Stimulated activated CD8-positive, alpha-beta memory T cell treated with anti-CD3 and anti-CD28 coated beads, Interleukin-15, amount 100 ng/mL, for 48 hours (primary cell): Measurements from ENCODE around the gene MAP6.
"Not testable (repeated sequence)": the region's sequence is repeated elsewhere in the genome, so short reads cannot be mapped to it uniquely, and the experiment has no call there.

Source experiments
- DNase-seq, 2 donors: peaks; one replicate each; pipeline ENCODE4 v3.0.0-alpha.2; 2020; ENCODE audit warnings: low read depth in 2 of 2

MAP6 gene

DNA sequence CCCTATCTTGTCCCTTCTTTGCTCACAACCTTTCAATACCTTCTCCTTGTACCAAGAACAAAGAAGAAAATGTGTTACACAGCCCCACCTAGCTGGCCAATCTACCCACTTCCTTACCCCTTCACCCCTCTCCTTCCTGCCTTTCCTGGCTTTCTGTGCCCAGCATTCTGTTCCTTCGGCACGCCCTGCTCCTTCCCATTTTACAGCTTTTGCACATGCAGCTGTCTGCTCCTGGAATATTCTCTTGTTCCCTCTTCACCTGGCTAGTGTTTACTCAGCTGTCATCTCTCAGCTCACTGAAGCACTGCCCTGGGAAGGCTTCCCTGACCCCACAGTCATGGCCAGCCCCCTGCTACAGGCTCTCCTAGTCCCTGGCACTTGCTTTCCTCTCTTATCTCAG, 76.1 kb downstream of the MAP6 start:
- no peak for DNase-seq

DNA sequence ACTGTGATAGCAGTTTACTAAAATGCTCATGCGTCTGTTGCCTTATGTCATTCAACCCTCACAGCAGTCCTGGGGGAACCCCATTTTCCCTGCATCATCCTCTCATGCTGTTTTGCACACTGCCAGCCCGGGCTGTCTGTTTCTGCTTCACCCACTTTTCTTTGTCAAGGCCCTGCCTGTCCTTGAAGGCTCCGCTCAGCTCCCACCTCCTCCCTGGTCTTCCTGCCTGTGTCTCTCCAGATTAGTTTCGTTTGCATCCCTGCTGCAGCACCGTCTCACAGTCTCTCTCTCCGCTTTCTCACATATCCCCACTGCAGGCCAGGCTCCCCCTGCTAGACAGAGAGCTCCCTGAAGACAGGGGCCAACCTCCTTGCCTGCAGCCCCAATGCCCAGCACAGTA, 76.9 kb downstream of the MAP6 start:
- DNase-seq, result no peak

DNA sequence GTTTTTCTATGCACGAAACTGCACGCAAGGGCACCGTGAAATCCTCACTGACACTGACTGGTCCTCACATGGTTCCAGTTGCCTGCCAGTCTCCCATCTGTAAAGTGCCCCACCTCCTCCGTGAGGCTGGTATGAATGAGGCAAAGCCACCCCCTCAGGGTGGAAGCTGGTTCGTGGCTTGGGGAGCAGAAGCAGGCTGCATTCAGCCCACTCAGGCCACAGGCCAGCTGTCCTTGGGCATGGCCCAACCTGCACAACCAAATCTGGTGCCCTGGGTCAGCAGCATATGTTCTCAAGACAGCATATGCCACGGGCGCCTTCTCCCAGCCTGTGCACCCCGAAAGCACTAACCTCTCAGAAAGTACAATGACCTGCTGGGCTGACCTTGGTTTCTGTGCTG, 77.5 kb downstream of the MAP6 start:
- no peak for DNase-seq

DNA sequence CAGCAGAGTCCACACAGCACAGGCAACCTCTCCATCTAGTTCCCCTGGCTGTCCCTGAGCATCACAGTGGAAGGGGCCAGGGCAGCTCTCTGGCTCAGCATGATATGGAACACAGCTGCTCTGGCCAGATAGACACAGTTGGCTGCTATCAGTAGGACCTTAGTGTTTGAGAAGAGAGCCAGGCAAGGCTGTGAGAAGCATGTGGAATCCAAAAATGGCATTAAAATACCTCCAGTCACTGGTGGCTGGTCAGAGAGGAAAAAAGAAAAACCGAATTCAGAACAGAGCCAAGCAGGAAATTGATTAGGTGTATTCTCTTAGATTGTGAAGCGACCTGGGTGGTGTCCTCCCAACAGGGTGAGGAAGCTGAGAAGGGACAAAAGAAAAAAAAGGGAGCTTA, 78.9 kb downstream of the MAP6 start:
- DNase-seq, result no peak

DNA sequence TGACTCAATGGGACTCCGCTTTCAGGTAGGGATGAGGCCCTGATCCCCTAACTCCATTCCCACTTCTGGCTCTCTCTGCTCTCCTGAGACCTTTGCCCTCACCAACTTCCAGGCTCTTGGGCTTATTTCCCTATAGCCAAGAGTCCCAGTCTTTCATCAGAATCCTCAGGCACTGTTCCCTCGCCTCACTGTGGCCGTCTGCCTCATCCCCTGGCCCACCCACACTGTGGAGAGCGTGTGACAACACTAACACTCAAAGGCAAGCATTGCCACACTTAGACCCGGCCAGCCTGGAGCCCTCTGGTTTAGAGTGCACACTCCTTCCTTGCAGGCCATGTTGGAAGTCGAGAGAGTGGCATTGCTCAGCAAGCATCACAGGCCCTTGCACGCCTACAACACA, 79.8 kb downstream of the MAP6 start:
- DNase-seq, result no peak

DNA sequence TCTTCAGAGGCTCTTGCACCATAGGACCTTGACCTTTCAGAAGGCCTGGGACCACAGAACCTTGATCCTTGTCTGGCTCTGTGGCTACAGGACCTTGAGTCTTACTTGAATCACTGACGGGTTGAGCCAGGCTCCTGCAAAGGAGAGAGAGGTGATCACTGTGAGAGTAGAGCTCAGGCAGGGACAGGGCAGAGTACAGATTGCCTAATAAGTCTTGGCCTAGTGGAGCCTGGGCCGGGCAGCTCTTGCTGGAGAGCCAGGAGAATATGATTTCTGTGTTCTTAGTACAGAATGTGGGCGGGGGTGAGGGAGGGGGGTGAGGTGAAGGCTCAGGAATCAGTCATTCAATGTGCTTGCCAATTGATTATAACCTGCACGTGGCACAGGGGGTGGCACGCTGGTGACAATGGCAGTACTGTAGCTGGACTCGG, 80.8 kb downstream of the MAP6 start:
- DNase-seq, result no peak

DNA sequence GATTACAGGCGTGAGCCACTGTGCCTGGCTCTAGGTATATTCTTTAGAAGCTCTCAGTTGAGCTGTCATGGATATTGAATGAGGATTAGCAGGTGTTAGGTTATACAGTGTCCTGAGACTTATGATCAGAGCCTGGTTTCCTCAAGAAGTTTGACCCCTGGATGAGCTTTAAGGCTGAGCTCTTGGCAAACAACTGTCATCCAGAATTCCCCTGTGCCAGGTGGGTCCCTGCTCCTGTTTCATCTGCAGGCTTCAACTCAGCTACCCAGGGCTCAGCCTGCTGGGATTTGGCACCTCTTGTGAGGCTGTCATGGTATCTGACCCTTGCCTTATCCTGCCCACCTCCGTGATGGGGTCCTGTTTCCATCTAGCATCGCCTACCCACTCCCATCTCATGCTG, 82.4 kb downstream of the MAP6 start:
- no peak for DNase-seq

DNA sequence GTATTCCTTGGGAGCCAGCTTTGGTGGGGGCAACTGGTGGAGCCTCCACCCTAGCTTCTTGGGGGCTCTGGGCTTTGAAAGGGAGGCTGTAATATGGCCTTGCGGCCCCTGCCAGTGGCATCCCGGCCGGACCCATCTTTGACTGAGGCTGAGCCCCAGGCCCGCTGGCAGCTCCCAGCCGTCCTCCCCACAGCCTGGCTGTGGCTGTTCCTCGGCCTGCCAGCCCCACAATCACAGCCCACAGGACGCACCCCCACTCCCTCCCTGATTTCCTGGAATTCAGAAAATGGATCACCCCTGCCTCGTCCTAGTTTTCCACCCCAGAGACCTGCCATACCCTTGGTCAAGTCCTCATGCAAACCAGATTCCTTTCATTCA, 83.6 kb downstream of the MAP6 start:
- no peak for DNase-seq

DNA sequence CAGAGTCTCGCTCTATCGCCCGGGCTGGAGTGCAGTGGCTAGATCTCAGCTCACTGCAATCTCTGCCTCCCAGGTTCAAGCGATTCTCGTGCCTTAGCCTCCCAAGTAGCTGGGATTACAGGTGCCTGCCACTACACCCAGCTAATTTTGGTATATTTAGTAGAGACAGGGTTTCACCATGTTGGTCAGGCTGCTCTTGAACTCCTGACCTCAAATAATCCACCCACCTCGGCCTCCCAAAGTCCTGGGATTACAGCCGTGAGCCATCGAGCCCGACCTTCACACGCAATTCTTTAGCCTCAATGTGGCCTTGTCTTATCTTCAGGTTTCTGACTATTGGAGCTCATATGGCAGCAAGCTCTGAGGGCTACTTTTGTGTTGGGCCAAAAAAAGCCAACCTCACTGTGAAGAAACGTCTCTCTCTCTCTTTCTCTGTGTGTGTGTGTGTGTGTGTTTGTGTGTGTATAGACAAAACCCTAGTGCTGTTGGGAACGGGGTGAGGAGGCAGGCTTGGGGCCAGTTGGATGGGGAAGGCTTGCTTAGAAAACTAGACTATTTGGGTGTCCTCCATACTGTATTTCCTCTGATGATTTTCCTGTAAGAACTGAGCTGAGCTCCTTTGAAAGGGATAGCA, 84.1 kb downstream of the MAP6 start:
- DNase-seq, result not testable (repeated sequence)

DNA sequence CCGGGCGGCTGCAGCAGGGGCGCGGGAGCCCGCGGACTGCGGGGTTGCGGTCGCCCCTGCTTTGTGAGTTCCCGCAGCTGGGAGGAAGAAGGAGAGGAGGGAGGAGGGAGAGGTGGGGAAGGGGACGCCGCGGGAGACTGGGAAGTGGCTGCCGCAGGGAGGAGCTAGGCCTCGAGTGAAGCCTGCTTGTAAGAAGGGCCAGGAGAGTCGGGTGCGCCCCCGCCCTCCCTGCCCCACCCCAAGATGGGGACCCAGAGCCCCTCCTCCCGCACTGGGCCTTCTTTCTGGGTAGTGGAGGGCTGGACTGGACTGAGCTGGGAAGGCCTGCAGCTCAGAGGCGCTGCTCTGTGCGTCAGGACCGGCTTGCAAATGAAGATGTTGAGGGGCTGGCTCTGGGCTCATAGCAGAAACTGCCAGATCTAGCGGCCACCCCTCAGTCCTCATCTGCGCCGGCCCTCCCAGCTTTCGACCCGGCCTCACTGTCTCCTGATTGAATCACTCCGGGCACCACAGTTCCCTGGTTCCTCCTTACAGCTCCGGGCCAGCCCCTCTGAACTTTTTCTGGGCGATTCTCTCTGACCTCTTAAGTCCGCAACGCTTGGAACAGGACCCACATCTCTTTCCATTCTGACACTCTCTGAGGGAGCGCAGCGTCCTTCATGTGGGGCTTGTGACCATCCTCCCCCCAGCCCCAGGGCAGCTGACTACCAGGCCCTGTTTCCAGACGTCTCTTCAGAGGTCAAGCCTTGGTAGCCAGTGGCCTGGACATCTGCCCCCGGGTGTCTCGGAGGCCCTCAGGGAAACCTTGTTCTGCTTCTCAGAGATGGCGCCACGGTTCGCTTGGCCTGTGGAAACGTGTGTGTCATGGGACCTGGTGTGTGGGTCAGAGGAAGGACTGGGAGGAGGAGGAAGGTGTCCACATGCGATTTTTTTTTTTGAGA, 84.8 kb downstream of the MAP6 start:
- DNase-seq, result no peak

DNA sequence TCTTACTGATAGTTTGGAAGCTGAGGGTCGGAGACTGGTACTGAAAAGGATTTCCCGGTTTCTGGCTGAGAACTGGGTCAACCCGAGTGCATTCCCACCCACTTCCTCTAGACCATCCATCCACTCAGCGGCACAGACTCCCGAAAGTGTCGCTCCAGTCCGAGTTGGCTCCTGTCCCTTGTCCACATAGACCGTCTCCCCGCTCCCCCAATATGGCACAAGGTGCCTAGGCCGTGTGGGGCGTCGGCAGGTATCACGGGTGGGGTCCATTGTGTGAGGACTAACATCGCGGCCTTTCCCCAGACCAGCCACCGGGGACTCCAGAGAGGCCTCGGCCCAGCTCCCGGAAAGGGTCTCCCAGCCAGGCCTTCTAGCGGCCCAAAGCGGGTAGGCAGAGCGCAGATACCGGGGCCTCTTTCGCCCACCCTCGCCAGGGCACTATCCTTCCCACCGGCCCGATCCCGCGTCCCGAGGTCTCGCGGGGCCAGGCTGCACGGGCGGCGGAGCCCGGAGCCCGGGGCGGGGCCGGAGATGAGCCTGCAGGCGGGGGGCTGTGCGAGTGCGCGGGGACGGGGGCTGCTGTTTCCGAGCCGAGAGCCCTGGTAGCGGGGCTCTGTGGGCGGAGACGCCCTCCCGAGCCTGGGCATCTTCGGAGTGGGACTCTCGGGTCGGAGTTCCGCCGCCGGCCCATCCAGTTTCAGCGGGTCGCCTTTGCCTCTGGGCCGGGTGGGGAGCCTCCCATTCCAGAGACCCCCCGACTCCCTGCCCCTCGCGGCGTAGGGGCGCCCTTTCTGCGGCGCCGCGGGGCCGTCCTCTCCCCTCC, 85.7 kb downstream of the MAP6 start:
- DNase-seq, result peak in 1 of 2 donors; percentile 48

DNA sequence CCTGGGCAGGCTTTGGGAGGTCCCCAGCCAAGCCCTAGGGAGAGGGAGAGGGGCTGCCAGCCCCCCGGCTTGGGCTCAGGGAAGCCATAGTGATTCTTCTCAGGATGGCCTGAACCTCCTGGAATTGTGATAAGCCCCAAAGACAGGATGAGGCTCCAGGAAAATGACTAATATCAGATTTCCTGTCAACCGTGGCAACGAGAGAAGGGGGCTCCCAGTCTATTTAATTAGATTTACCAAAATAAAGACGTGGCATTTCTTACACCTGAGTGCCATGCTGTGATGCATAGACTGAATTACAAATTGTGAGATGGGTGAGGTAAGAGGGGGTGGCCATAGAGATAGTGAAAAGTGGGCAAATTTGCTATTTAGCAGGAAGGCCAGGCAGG, 86.3 kb downstream of the MAP6 start:
- DNase-seq, result no peak

DNA sequence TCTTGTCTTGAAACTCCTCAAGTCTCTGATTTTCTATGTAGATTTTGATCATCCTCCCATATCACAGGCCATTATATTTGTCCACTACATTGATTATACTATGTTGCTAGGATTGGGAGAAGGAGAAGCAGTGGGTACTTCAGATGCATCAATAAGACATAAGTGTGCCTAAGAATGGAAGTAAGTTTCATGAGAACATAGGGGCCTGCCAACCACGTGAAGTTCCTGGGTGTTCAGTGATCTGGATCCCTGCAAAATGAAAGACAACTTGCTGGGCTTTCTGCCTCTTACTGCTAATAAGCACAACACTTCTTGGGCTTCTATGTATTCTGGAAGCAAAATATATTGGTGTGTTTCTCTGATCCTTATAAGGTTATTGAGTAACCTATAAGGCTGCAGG, 89.0 kb downstream of the MAP6 start:
- no peak for DNase-seq

DNA sequence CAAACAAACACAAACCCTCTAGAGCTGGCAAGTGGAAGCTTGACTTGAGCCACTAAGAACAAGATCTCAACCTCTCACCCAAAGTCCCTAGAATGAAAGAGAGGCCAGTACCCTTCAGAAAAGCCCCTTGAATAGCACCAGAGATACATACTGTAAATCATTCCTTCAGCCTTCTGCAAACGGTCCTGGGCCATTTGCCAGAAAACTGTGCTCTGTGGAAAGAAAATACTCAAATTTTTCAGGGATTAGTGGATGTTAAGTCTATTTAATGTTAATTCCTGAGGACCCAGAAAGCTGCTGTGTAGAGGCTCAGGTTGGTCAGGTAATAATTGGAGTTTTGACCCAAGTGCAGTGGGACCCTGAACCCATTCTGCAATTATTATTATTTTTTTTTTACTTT, 89.9 kb downstream of the MAP6 start:
- DNase-seq, result no peak

DNA sequence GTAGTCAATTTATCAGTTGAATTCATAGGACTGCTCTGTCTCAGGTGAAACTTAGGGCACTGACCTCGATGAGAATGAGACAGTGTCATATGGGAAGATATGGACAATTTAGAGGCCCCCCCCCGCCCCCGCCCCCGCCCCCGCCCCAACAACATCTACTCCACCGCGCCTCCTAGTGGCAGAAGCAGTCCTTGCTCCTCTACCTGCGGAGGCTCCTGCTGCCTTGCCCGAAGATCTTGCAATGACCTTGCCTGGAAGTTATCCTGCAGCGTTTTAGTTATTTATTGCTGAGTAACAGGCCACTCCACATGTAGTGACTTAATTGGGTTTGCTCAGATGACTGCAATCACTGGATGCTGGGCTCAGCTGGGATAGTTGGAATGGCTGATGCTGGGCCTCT, 91.6 kb downstream of the MAP6 start:
- DNase-seq, result no peak

DNA sequence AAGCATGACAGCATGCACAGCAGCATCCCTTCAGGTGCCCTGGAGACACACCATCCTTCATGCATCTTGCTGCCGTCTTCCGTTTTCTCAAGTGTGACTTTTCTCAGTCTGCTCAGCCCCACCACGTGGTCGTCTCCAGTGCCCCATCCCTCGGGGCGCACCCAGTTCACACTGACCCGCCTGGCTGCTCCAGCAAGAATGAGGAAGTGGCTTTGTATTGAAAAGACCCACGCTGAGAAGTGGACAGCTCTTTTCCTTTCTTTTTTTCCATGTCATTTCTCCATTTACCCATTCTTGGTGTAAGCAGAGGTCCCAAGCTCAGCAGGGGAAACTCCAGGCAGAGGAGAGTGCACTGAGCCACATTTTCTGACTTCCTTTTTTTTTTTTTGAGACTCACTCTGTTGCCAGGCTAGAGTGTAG, 92.3 kb downstream of the MAP6 start:
- DNase-seq, result no peak

DNA sequence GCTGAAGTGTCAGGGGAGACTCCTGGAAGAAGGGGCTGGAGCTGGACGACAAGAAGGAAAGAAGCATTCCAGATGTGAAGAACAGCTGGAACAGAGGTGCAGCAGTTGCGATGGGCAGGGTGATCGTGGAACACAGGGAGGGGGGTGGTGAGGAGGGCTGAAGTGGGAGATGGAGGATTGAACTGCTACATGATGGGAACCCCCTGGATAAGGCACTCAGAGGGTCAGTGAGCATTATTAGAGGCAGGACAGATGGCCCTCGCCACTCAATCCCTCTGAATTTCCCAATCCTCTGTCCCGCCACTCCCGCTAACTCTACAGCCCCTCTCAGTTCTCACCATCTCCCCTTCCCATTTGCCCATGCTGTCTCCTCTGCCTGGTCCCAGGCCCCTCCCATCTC, 92.8 kb downstream of the MAP6 start:
- DNase-seq, result no peak

DNA sequence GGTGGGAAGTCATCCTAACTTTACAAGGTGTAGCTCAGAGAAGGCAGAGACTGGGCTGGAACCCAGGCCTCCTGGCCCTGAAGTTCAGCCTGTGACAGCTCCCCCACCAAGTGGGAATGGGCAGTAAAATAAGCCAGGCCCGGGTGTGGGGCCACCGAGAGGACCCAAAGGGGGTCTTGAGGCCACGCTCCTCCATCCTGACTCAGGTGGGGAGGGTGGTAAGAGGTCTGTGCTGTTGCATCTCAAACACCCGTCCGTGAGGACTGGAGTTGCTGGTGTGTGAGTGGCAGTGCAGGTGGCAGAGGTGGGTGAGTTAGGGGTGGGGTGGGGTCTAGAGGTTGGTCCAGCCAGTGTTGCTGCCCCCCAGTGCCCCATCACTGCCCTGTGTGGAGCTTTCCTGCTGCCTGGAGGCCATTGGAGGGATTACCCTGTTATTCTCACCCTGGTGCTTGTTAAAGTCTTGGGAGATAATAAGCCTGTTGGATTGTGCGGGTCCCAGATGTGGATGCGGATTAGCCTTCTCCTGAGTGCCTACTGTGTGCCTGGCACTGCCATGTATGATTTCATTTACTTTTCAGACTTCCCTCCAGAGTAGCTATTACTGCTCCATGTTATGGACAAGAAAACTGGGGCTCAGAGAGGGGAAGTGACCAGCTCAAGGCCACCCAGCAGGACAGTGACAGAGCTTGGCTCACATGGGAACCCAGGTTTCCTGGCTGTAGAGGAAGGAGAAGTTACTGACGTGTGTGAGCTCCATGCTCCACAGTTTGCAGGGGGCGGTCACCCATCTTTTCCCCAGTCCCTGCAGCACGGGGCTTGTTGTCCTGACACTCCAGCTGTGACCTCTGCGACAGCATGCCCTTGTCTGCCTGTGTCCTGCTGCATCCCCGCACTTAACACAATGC, 93.9 kb downstream of the MAP6 start:
- no peak for DNase-seq

DNA sequence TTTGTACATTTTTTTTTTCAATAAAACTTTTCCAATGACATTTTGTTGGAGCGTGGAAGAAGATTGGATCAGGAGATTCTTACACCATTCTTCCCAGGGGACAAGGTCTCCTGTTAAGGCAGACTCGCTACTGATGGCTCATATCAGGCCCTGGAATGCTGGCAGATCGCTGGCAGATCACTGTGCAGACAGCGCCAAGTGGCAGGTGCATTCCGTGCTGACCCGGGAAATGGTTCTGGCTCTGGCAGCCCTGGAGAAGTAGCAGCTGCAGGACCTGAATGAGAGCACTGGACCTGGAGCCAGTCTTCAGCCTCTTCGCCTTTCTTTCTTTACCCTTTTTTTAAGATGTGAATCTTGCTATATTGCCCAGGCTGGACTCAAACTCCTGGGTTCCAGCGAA, 96.1 kb downstream of the MAP6 start:
- no peak for DNase-seq

DNA sequence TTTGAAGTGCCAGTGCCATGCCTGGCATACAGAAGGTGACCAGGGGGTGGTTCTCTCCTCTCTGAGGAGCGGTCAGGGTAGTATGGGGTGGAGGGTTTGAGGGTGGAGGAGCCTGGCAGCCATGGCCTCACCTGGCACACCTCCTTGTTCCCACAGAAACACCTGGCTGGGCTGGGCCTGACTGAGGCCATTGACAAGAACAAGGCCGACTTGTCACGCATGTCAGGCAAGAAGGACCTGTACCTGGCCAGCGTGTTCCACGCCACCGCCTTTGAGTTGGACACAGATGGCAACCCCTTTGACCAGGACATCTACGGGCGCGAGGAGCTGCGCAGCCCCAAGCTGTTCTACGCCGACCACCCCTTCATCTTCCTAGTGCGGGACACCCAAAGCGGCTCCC, 97.2 kb downstream of the MAP6 start:
- no peak for DNase-seq

DNA sequence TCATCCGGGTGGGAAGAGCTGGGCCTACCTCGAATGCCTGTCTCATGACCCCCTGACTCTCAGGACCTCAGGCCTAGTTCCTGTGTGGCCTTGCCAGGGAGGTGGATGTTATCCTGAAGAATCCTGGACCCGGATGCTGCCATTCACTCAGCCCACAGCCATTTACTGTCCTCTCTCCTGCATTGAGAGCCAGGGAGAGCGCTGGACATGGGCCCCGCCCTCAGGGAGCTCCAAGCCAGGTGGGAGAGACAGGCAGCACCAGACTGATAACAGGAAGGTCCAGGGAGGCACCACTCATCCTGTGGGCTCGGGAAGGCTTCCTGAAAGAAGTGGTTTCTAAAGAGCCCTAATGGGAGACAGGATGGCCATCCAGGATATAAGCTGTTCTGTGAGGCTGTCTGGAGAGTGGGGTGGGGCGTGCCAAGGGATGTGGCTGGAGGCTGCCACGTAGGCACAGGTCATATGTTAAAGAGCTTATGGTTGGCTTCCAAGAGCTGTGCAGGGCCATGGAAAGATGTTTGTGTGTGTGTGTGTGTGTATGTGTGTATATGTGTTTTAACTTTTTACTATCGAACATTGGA, 98.2 kb downstream of the MAP6 start:
- DNase-seq, result no peak
